ENCODE results near the gene ABHD17B.

ABHD17B gene

DNA sequence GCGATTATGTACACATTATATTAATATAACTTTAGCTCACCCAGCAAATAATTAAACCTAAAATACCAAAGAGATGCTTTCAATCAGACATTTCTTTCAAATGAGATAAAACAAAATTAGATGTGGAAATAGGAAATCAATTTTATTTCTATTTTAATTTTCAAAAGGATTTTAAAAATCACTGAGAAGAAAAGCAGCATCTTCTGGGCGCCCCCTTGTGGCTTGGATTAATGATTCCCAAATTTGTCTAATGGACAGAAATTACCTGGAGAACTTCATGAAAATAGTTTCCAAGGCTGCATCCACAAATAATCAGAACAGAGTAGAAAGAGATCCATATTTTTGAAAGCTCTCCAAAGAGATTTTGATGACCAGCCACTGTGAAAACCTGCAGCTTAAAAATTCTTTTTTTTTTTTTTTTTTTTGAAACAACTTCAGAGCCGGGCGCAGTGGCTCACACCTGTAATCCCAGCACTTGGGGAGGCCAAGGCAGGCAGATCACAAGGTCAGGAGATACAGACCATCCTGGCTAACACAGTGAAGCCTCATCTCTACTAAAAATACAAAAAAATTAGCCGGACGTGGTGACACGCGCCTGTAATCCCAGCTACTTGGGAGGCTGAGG lies 91.8 kb downstream of the ABHD17B start:
- DNase-seq (ENCODE audit: low read depth) = no peak

DNA sequence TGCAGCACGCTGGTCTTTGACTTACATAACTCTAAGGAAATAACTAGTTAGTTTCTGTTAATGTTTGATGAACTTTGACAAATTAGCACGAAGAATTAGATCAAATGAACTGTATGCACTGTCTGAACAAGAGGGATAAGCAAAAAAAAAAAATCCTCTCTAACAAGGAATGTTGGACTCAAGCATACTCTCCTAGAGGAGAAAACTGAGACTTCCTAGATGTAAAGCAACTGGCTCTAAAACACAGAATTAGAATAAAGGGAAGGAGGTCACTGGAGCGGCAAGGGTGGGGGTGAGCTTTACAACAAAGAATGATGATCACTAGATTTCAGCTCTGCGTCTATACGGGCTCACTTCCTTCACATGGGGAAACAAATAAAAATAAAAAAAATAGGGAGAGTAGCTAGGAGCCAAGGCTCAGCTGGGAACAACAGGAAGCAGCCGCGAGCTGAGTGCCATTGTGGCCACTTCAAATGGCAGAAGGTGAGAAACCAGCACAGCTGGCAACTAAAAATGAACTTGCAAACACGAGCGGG lies 94.0 kb downstream of the ABHD17B start:
- DNase-seq (ENCODE audit: low read depth) = no peak

Measured in GM04503 (cell line).